Choroid plexus epithelial cell (primary cell): Measurements from ENCODE around the gene ABT1.

Experiments used
- DNase-seq: peaks from one replicate; pipeline ENCODE4 v3.0.0-alpha.2; 2010; ENCODE audit warnings: low read depth
- H3K4me3 ChIP-seq: 2 replicates; pipeline ENCODE4 v1.5.1; 2011; ENCODE audit warnings: low read depth, mild to moderate bottlenecking, control low read depth, low read length, moderate library complexity
- CTCF ChIP-seq: conservative IDR thresholded peaks from 2 replicates; pipeline ENCODE4 v1.5.1; 2011; ENCODE audit warnings: low read depth, mild to moderate bottlenecking, control low read depth, inconsistent platforms, low read length, moderate library complexity

Gene ABT1

GRCh38 chr6:26575494-26575939, 21.2 kb upstream of the ABT1 start:
- TF ChIP-seq CTCF: no peak
- H3K4me3 ChIP-seq: no peak overlapping the region
- DNase-seq: peak; percentile 56

- TF ChIP-seq CTCF: no peak
- peak overlapping the region; percentile 51 for H3K4me3 ChIP-seq
- peak; percentile 16 for DNase-seq
These were observed 20.3 kb upstream of the ABT1 start for GRCh38 chr6:26576407-26576843.

- peak; percentile 86 for DNase-seq
- peak overlapping the region; percentile 51 for H3K4me3 ChIP-seq
- no peak for TF ChIP-seq CTCF
These were observed 19.6 kb upstream of the ABT1 start for GRCh38 chr6:26576929-26577719.

- DNase-seq: no peak
- TF ChIP-seq CTCF: no peak
- peak overlapping the region; percentile 51 for H3K4me3 ChIP-seq
These were observed 19.1 kb upstream of the ABT1 start for GRCh38 chr6:26577720-26578072.

GRCh38 chr6:26578279-26578678, 18.5 kb upstream of the ABT1 start:
- no peak for DNase-seq
- no peak for TF ChIP-seq CTCF
- H3K4me3 ChIP-seq: no peak overlapping the region

GRCh38 chr6:26578741-26579140, 18.0 kb upstream of the ABT1 start:
- H3K4me3 ChIP-seq: no peak overlapping the region
- TF ChIP-seq CTCF: no peak
- no peak for DNase-seq
